Stomach (tissue), 4 donors: ENCODE measurements around the gene LY9.

Source experiments
- CTCF ChIP-seq, 7 experiments: fragments of 450-650 bp in 4 of 7; fragments of 200-600 bp in 3 of 7; sonication (generic) in 3 of 7; IDR thresholded peaks; one replicate each; pipeline ENCODE4 v1.5.1; 2016 to 2019; ENCODE audit warnings: antibody characterized with exemption in 7 of 7, control low read depth in 2 of 7, mild to moderate bottlenecking in 1 of 7
- POLR2AphosphoS5 ChIP-seq, 3 donors: sonication (generic); formaldehyde crosslinking; IDR thresholded peaks; one replicate each; pipeline ENCODE4 v1.6.1; 2016; ENCODE audit warnings: antibody characterized with exemption in 3 of 3

GRCh38 chr1:160868141-160868540 is 72.2 kb downstream of the LY9 start:
- no peak for TF ChIP-seq POLR2AphosphoS5 (IDR thresholded peaks at IDR 0.05)
- TF ChIP-seq CTCF (IDR thresholded peaks at IDR 0.05) = no peak
